GM12878 (cell line): ENCODE measurements around the gene EPN3. TPM values are rescaled to one million over a fixed set of nuclear protein-coding genes. Genes with fewer than 3 reads are reported as not detected.

Source experiments
- ATAC-seq: fragments of 200-7000 bp; cut with Tn5 transposase; 3 replicates; pipeline ENCODE4 v1.9.1; 2020; ENCODE audit warnings: mild to moderate bottlenecking, moderate library complexity
- BruUV-seq: library from RNA; stranded (reverse); fragments of 400-500 nt; replicated peaks from 2 replicates; lab custom pipeline; 2021; lab: Mats Ljungman, UMichigan
- CTCF ChIA-PET: fragments of 300-600 bp; sonication (Branson Sonifier 250); formaldehyde crosslinking; extraction: SDS; loops from one replicate; lab custom pipeline; 2021; ENCODE audit warnings: inconsistent platforms; lab: Yijun Ruan, JAX
- POLR2A ChIA-PET: fragments of 350-600 bp; formaldehyde crosslinking; extraction: SDS; loops from one replicate; lab custom pipeline; 2021; ENCODE audit warnings: inconsistent platforms; lab: Charles Lee
- RAD21 ChIA-PET: fragments of 300-600 bp; sonication (Branson Sonifier 250); formaldehyde crosslinking; loops from one replicate; lab custom pipeline; 2023; ENCODE audit warnings: antibody characterized with exemption; ENCODE audit not compliant: unreplicated experiment; lab: Charles Lee
- SMC1A ChIA-PET: fragments of 300-600 bp; sonication (Branson Sonifier 250); formaldehyde crosslinking; loops from one replicate; lab custom pipeline; 2023; ENCODE audit not compliant: unreplicated experiment, uncharacterized antibody; lab: Charles Lee
- DNase-seq: peaks from one replicate; pipeline ENCODE4 v3.0.0-alpha.2; 2011; ENCODE audit warnings: low read depth, low spot score
- FAIRE-seq: peaks from 3 replicates; lab custom pipeline; 2011; peaks lifted over from hg19 to GRCh38; lab: Jason Lieb, UNC
- H2AFZ ChIP-seq: 2 replicates; pipeline ENCODE4 v1.6.0; 2011; ENCODE audit warnings: low read depth, low read length, control low read depth; ENCODE audit not compliant: control insufficient read depth
- H3K27ac ChIP-seq: 2 replicates; pipeline ENCODE4 v1.5.1; 2011; ENCODE audit warnings: control low read depth; ENCODE audit not compliant: control insufficient read depth, insufficient read depth
- H3K27me3 ChIP-seq, 2 experiments: replicated peaks in 1 of 2; 2 replicates each; pipeline versions ENCODE4 v1.6.0 to v1.6.1; 2011; ENCODE audit warnings: low read length in 1 of 2; ENCODE audit not compliant: control insufficient read depth in 2 of 2, insufficient read depth in 2 of 2
- H3K36me3 ChIP-seq, 2 experiments: 2 replicates each; pipeline ENCODE4 v1.5.1; 2011; ENCODE audit warnings: low read length in 1 of 2; ENCODE audit not compliant: control insufficient read depth in 2 of 2, insufficient read depth in 2 of 2
- H3K4me1 ChIP-seq: 2 replicates; pipeline ENCODE4 v1.6.1; 2011; ENCODE audit warnings: mild to moderate bottlenecking, low read length, moderate library complexity, mixed read lengths; ENCODE audit not compliant: control insufficient read depth, insufficient read depth
- H3K4me2 ChIP-seq: 2 replicates; pipeline ENCODE4 v1.6.0; 2011; ENCODE audit warnings: control low read depth; ENCODE audit not compliant: control insufficient read depth, insufficient read depth
- H3K4me3 ChIP-seq: fragments of 200-600 bp; sonication (generic); 2 replicates; pipeline ENCODE4 v1.5.1; 2016
- H3K79me2 ChIP-seq: 2 replicates; pipeline ENCODE4 v1.6.0; 2011; ENCODE audit warnings: low read length; ENCODE audit not compliant: control insufficient read depth, insufficient read depth
- H3K9ac ChIP-seq: 2 replicates; pipeline ENCODE4 v1.8.0; 2011; ENCODE audit warnings: low read length, control low read depth, mixed read lengths; ENCODE audit not compliant: control insufficient read depth, insufficient read depth
- H3K9me3 ChIP-seq: replicated peaks from 3 replicates; pipeline ENCODE4 v1.5.1; 2011; ENCODE audit warnings: mild to moderate bottlenecking, low read length; ENCODE audit not compliant: control insufficient read depth, insufficient read depth
- H4K20me1 ChIP-seq: 2 replicates; pipeline ENCODE4 v1.6.0; 2011; ENCODE audit not compliant: control insufficient read depth, insufficient read depth
- BCLAF1 ChIP-seq: fragments of 450-650 bp; IDR thresholded peaks from 2 replicates; pipeline ENCODE4 v1.6.1; 2017; ENCODE audit warnings: antibody characterized with exemption, mild to moderate bottlenecking, moderate library complexity
- CEBPB ChIP-seq, 2 experiments: fragments of 150-350 bp in 1 of 2; IDR thresholded peaks; 2 replicates each; pipeline ENCODE4 v1.6.1; 2012 to 2014; ENCODE audit warnings: low read depth in 2 of 2, low read length in 2 of 2, borderline replicate concordance in 1 of 2, inconsistent platforms in 1 of 2
- CTCF ChIP-seq, 3 experiments: IDR thresholded peaks in 2 of 3; conservative IDR thresholded peaks in 1 of 3; 2 replicates each; pipeline ENCODE4 v1.5.1; 2011; ENCODE audit warnings: low read depth in 3 of 3, low read length in 3 of 3, mild to moderate bottlenecking in 3 of 3, control low read depth in 2 of 3, moderate library complexity in 2 of 3, inconsistent platforms in 1 of 3, mixed read lengths in 1 of 3; ENCODE audit not compliant: control insufficient read depth in 2 of 3, insufficient read depth in 1 of 3; ENCODE audit errors: extremely low read depth in 1 of 3
- EZH2 ChIP-seq: IDR thresholded peaks from 2 replicates; pipeline ENCODE4 v1.6.1; 2012; ENCODE audit warnings: low read depth, mild to moderate bottlenecking, control low read depth, inconsistent platforms, low read length, borderline replicate concordance; ENCODE audit not compliant: control insufficient read depth
- IKZF1 ChIP-seq: fragments of 450-650 bp; conservative IDR thresholded peaks from 2 replicates; pipeline ENCODE4 v1.6.1; 2017; ENCODE audit warnings: antibody characterized with exemption, mild to moderate bottlenecking
- MTA2 ChIP-seq: fragments of 450-650 bp; IDR thresholded peaks from 2 replicates; pipeline ENCODE4 v1.6.1; 2016; ENCODE audit warnings: low read depth, mild to moderate bottlenecking, moderate library complexity
- PBX3 ChIP-seq: IDR thresholded peaks from 2 replicates; pipeline ENCODE4 v1.6.1; 2011; ENCODE audit warnings: mild to moderate bottlenecking, low read depth, low read length, moderate library complexity; ENCODE audit not compliant: insufficient replicate concordance
- RAD51 ChIP-seq: fragments of 450-650 bp; IDR thresholded peaks from 2 replicates; pipeline ENCODE4 v1.6.1; 2016; ENCODE audit warnings: moderate library complexity, mild to moderate bottlenecking, inconsistent platforms
- REST ChIP-seq: IDR thresholded peaks from 2 replicates; pipeline ENCODE4 v1.6.1; 2012; ENCODE audit warnings: mild to moderate bottlenecking, low read depth, low read length
- TAF1 ChIP-seq: IDR thresholded peaks from 2 replicates; pipeline ENCODE4 v1.6.1; 2011; ENCODE audit warnings: mild to moderate bottlenecking, low read depth, low read length, borderline replicate concordance
- TBL1XR1 ChIP-seq: IDR thresholded peaks from 2 replicates; pipeline ENCODE4 v1.6.1; 2012; ENCODE audit warnings: low read depth, low read length, improper control_type of control experiment
- WGBS: methylation state at CpG from one replicate; pipeline ENCODE4 v1.1.6; 2016; ENCODE audit warnings: low lambda C conversion rate; ENCODE audit not compliant: insufficient replicate concordance, insufficient coverage; ENCODE audit errors: missing lambda C conversion rate; 5-methylcytosine and 5-hydroxymethylcytosine counted together
- in situ Hi-C: fragments of 300-500 bp; cut with MboI; formaldehyde crosslinking; loops from 9 replicates; pipeline ENCODE4 v1.14.3; 2018; ENCODE audit warnings: mixed read lengths
- intact Hi-C: fragments of 100-400 bp; cut with micrococcal nuclease; formaldehyde crosslinking; loops from one replicate; pipeline ENCODE4 v1.14.2; 2022; ENCODE audit not compliant: unreplicated experiment
- polyA plus RNA-seq, 11 experiments: library from polyadenylated mRNA; depleted of rRNA in 4 of 11; unstranded in 6 of 11; stranded (reverse) in 5 of 11; fragments of >200 nt; fragmentation: Nextera tagmentation in 4 of 11; fragmentation: Illumina TruSeq in 1 of 11; extraction: Ambion mirVana in 4 of 11; extraction: Trizol in 1 of 11; gene quantifications; 1 replicate in 1 of 11; 2 replicates in 10 of 11; pipeline versions ENCODE4 v1.2.1 to v1.2.3, GENCODE V29; 2011 to 2016; ENCODE audit warnings: inconsistent platforms in 2 of 11, missing spikeins in 2 of 11, low read depth in 1 of 11
- total RNA-seq, 4 experiments: library from RNA; depleted of rRNA in 3 of 4; stranded (reverse); fragments of >200 nt in 3 of 4; fragmentation: Illumina TruSeq in 1 of 4; extraction: Trizol in 1 of 4; gene quantifications; 2 replicates each; pipeline versions ENCODE4 v1.2.1 to v1.2.3, GENCODE V29; 2013 to 2021

Gene EPN3
- total and polyA plus RNA-seq, 10 of the 15 experiments (the other 5 are each of a cell fraction or from before 2014, with no cell fraction given): 0.04 to 0.07 TPM; not detected in 8

GRCh38 chr17:50533720-50534148, 1.2 kb downstream of the EPN3 start:
- intact Hi-C loops: no loop called here
- TF ChIP-seq RAD51: no peak
- TF ChIP-seq BCLAF1: no peak
- TF ChIP-seq IKZF1: no peak
- TF ChIP-seq TAF1: no peak
- TF ChIP-seq PBX3: no peak
- no peak for TF ChIP-seq EZH2
- no peak for TF ChIP-seq TBL1XR1
- no peak for TF ChIP-seq MTA2
- TF ChIP-seq REST: no peak
- TF ChIP-seq CEBPB (IDR thresholded peaks at IDR 0.05; ENCODE audit: borderline replicate concordance in 1 of 2, low read depth in 2 of 2, low read length in 2 of 2): no peak
- no peak for TF ChIP-seq CTCF (IDR thresholded peaks at IDR 0.05 in 2 of 3, conservative IDR thresholded peaks at IDR 0.05 in 1 of 3; ENCODE audit: control insufficient read depth in 2 of 3, extremely low read depth in 1 of 3, insufficient read depth in 1 of 3, low read depth in 3 of 3, low read length in 3 of 3)

More at GRCh38 chr17:50533720-50534148, 1.2 kb downstream of the EPN3 start:
- ChIA-PET SMC1A (interaction anchor here (1.6 kb wide), 1 partner anchor 50 kb away, joined by 6 read pairs; no protein-coding TSS in a partner anchor), POLR2A (interaction anchor here (0.6 kb wide), 1 partner anchor 287 kb away, joined by 3 read pairs; no protein-coding TSS in a partner anchor), RAD21 (no interaction called here), CTCF (no interaction called here)
- Histone ChIP-seq H4K20me1 (no peaks in the 10 kb centered on the region), H3K9me3 (no peaks in the 10 kb centered on the region), H3K4me2 (no peak overlapping the region), H3K4me1 (no peaks in the 10 kb centered on the region), H3K4me3 (no peak overlapping the region), H3K9ac (no peak overlapping the region), H2AFZ (no peak overlapping the region), H3K27me3 (peaks cover 16 to 19% of the 10 kb centered on the region in 2 experiments), H3K79me2 (no peaks in the 10 kb centered on the region), H3K36me3 (no peaks in the 10 kb centered on the region), H3K27ac (no peak overlapping the region)
- no peak for FAIRE-seq
- in situ Hi-C loops: no loop called here
- BruUV-seq: no TSS peak
- WGBS: 26% methylated on average over 14 of the region's 17 CpGs
- DNase-seq: no peak
- no peak; the same call in 2 of the 3 replicates for ATAC-seq
